ENCODE data around the gene KLHL2.

Gene KLHL2

DNA sequence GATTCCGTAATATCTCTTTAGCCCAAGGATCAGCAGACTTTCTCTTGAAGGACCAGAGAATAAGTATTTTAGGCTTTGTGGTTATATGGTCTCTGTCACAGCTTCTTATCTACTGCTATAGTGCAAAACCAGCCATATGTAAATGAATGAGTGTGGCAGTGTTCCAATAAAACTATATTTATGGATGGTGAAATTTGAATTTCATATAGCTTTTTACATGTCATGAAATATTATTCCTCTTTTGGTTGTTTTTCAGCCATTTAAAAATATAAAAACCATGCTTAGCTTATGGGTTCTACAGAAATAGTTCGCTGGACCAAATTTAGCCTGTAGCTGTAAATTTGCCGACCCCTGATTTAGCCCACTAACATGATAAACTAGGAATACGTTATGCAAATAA is 102.1 kb downstream of the KLHL2 start:
- TF ChIP-seq, protein P1, sequence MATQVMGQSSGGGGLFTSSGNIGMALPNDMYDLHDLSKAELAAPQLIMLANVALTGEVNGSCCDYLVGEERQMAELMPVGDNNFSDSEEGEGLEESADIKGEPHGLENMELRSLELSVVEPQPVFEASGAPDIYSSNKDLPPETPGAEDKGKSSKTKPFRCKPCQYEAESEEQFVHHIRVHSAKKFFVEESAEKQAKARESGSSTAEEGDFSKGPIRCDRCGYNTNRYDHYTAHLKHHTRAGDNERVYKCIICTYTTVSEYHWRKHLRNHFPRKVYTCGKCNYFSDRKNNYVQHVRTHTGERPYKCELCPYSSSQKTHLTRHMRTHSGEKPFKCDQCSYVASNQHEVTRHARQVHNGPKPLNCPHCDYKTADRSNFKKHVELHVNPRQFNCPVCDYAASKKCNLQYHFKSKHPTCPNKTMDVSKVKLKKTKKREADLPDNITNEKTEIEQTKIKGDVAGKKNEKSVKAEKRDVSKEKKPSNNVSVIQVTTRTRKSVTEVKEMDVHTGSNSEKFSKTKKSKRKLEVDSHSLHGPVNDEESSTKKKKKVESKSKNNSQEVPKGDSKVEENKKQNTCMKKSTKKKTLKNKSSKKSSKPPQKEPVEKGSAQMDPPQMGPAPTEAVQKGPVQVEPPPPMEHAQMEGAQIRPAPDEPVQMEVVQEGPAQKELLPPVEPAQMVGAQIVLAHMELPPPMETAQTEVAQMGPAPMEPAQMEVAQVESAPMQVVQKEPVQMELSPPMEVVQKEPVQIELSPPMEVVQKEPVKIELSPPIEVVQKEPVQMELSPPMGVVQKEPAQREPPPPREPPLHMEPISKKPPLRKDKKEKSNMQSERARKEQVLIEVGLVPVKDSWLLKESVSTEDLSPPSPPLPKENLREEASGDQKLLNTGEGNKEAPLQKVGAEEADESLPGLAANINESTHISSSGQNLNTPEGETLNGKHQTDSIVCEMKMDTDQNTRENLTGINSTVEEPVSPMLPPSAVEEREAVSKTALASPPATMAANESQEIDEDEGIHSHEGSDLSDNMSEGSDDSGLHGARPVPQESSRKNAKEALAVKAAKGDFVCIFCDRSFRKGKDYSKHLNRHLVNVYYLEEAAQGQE (IDR thresholded peaks at IDR 0.05; ENCODE audit: insufficient replicate concordance, low read depth), result no peak
- TF ChIP-seq, protein P2, sequence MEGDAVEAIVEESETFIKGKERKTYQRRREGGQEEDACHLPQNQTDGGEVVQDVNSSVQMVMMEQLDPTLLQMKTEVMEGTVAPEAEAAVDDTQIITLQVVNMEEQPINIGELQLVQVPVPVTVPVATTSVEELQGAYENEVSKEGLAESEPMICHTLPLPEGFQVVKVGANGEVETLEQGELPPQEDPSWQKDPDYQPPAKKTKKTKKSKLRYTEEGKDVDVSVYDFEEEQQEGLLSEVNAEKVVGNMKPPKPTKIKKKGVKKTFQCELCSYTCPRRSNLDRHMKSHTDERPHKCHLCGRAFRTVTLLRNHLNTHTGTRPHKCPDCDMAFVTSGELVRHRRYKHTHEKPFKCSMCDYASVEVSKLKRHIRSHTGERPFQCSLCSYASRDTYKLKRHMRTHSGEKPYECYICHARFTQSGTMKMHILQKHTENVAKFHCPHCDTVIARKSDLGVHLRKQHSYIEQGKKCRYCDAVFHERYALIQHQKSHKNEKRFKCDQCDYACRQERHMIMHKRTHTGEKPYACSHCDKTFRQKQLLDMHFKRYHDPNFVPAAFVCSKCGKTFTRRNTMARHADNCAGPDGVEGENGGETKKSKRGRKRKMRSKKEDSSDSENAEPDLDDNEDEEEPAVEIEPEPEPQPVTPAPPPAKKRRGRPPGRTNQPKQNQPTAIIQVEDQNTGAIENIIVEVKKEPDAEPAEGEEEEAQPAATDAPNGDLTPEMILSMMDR (IDR thresholded peaks at IDR 0.05; ENCODE audit: insufficient read depth, low read length), result no peak
- TF ChIP-seq GABPA (IDR thresholded peaks at IDR 0.05; ENCODE audit: low read depth), result no peak
- no peak overlapping the region for H3K4me3 ChIP-seq (replicated peaks; ENCODE audit: insufficient read depth, low read length)
- H3K27ac ChIP-seq (replicated peaks), result no peak overlapping the region
- H3K27me3 ChIP-seq (ENCODE audit: insufficient read depth, poor library complexity, severe bottlenecking), result no peaks in the 10 kb centered on the region
- no peak for DNase-seq (ENCODE audit: low read depth in 1 of 2, low spot score in 1 of 2)

DNA sequence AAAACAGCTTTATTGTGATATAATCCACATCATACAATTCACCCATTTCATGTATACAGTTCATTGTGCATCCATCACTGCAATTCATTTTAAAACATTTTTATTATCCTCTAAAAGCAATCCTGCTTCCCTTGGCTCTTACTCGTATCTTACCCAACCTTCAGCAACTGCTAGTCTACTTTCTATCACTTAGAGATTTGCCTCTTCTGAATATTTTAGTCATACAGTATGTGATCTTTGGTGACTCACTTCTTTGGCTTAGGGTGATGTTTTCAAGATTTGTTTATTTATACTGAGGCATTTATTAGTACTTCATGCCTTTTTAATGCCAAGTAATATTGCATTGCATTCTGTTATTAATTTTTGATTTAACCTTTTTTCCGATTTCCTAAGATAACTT is 105.1 kb downstream of the KLHL2 start:
- H3K27ac ChIP-seq (replicated peaks), result no peak overlapping the region
- no peak for TF ChIP-seq SPI1 (IDR thresholded peaks at IDR 0.05; ENCODE audit: borderline replicate concordance, low read depth)

DNA sequence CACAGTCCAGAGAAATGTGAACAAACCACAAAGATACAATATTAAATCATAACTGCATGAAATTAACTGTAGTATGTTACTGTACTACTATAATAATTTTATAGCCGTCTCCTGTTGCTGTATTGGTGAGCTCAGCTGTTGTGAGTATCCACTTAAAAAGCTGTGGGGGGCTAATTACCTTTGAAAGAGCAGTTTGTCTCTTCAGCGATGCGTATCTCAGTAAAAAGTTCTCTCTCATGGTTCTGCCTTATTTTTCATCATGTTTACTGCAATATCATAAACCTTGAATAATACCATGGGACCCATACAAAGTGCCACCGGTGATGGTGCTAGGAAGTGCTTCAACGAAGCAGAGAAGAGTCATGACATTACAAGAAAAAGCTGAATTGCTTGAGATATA is 111.7 kb downstream of the KLHL2 start:
- DNase-seq (ENCODE audit: low read depth in 1 of 2, low spot score in 1 of 2), result no peak
- H3K4me3 ChIP-seq (replicated peaks; ENCODE audit: insufficient read depth, low read length), result no peak overlapping the region
- H3K27me3 ChIP-seq (ENCODE audit: insufficient read depth, poor library complexity, severe bottlenecking), result no peaks in the 10 kb centered on the region
- H3K27ac ChIP-seq (replicated peaks), result no peak overlapping the region
- TF ChIP-seq POLR2AphosphoS5 (IDR thresholded peaks at IDR 0.05; ENCODE audit: low read depth), result no peak

More for the DNA sequence above, 105.1 kb downstream of the KLHL2 start:
- no peaks in the 10 kb centered on the region for H3K27me3 ChIP-seq (ENCODE audit: insufficient read depth, poor library complexity, severe bottlenecking)
- H3K4me3 ChIP-seq (replicated peaks; ENCODE audit: insufficient read depth, low read length), result no peak overlapping the region
- no peak for DNase-seq (ENCODE audit: low read depth in 1 of 2, low spot score in 1 of 2)

DNA sequence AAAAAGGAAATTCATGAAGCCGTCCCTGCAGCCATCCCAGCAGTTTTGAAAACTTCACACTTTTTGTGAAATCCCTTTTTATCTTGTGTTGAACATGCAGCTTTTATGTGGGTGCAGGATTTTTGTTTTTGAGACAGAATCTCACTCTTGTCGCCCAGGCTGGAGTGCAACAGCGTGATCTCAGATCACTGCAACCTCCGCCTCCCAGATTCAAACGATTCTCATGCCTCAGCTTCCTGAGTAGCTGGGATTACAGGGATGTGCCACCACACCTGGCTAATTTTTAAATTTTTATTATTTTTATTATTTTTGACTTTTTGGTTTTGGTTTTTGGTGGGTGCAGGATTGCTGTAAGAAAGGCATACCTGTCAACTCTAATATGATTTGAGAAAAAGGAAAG is 112.1 kb downstream of the KLHL2 start:
- Histone ChIP-seq H3K27me3 (ENCODE audit: insufficient read depth, poor library complexity, severe bottlenecking) (no peaks in the 10 kb centered on the region), H3K4me3 (replicated peaks; ENCODE audit: insufficient read depth, low read length) (no peak overlapping the region), H3K27ac (replicated peaks) (no peak overlapping the region)
- no peak for TF ChIP-seq GABPA (IDR thresholded peaks at IDR 0.05; ENCODE audit: low read depth)
- TF ChIP-seq, protein P2 (IDR thresholded peaks at IDR 0.05; ENCODE audit: insufficient read depth, low read length), result no peak
- TF ChIP-seq POLR2AphosphoS5 (IDR thresholded peaks at IDR 0.05; ENCODE audit: low read depth), result no peak
- TF ChIP-seq, protein P1 (IDR thresholded peaks at IDR 0.05; ENCODE audit: insufficient replicate concordance, low read depth), result no peak
- TF ChIP-seq SPI1 (IDR thresholded peaks at IDR 0.05; ENCODE audit: borderline replicate concordance, low read depth), result no peak
- DNase-seq (ENCODE audit: low read depth in 1 of 2, low spot score in 1 of 2), result no peak

DNA sequence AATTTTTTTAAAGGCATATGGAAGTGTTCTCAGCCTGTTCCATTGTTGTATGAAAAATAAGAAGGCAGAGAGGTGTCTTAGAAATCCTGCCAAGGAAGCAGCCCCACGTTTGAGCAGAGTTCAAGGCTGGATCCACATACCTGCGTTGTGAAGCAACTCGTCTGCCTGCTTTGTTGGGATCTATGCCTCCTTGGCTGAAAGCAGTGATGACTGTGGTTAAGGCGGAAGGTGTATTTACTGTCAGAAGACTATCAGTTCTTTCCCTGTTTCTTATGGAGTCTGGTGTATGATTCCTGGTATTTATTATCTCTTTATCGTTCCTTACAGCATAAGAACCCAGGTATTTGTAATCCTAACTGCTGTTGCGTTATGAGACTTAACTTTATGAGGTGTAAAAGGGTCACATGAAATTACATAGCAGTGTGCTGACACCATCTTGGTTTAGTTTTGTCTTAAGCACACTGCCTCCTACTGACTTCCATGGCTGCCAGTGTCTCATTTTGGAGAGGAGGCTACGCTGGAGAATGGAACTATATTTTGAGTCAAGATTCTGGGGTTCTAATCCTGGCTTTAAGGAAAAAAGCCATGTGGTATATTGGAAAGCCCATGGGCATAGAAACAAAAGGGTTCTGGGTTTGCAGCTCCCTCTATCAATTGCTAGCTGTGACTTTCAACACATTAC is 117.0 kb downstream of the KLHL2 start:
- H3K4me3 ChIP-seq (replicated peaks; ENCODE audit: insufficient read depth, low read length), result no peak overlapping the region
- no peak overlapping the region for H3K27ac ChIP-seq (replicated peaks)
- no peaks in the 10 kb centered on the region for H3K27me3 ChIP-seq (ENCODE audit: insufficient read depth, poor library complexity, severe bottlenecking)
- DNase-seq (ENCODE audit: low read depth in 1 of 2, low spot score in 1 of 2), result no peak
- TF ChIP-seq GABPA (IDR thresholded peaks at IDR 0.05; ENCODE audit: low read depth), result no peak
- no peak for TF ChIP-seq SPI1 (IDR thresholded peaks at IDR 0.05; ENCODE audit: borderline replicate concordance, low read depth)
- TF ChIP-seq, protein P1 (IDR thresholded peaks at IDR 0.05; ENCODE audit: insufficient replicate concordance, low read depth), result no peak
- no peak for TF ChIP-seq POLR2AphosphoS5 (IDR thresholded peaks at IDR 0.05; ENCODE audit: low read depth)
- TF ChIP-seq, protein P2 (IDR thresholded peaks at IDR 0.05; ENCODE audit: insufficient read depth, low read length), result no peak

Measured in HL-60 (cell line).